DND-41 (cell line): ENCODE data around the gene TMA7B.

Experiments
- ATAC-seq: fragments of 200-7000 bp; cut with Tn5 transposase; 3 replicates; pipeline ENCODE4 v1.9.1; 2021; ENCODE audit warnings: low read depth; ENCODE audit not compliant: insufficient read depth
- DNase-seq: peaks from one replicate; pipeline ENCODE4 v3.0.0-alpha.2; 2020
- H2AFZ ChIP-seq: 2 replicates; pipeline ENCODE4 v1.6.0; 2012; ENCODE audit warnings: low read depth, low read length
- H3K27ac ChIP-seq: 2 replicates; pipeline ENCODE4 v1.5.1; 2012; ENCODE audit warnings: low read length, inconsistent platforms
- H3K27me3 ChIP-seq: fragments of 200-600 bp; sonication (generic); 2 replicates; pipeline ENCODE4 v1.6.0; 2012; ENCODE audit warnings: low read length, mild to moderate bottlenecking, inconsistent platforms; ENCODE audit not compliant: insufficient read depth, poor library complexity
- H3K36me3 ChIP-seq: 2 replicates; pipeline ENCODE4 v1.5.1; 2012; ENCODE audit warnings: low read length, inconsistent platforms; ENCODE audit not compliant: insufficient read depth
- H3K4me1 ChIP-seq: 2 replicates; pipeline ENCODE4 v1.5.1; 2012; ENCODE audit warnings: mild to moderate bottlenecking, low read length; ENCODE audit not compliant: insufficient read depth
- H3K4me2 ChIP-seq: 2 replicates; pipeline ENCODE4 v1.6.0; 2012; ENCODE audit warnings: mild to moderate bottlenecking, moderate library complexity, low read length, inconsistent platforms; ENCODE audit not compliant: insufficient read depth
- H3K4me3 ChIP-seq, 2 experiments: fragments of 200-600 bp in 1 of 2; shearing (Covaris generic) in 1 of 2; 2 replicates each; pipeline ENCODE4 v1.5.1; 2012 to 2016; ENCODE audit warnings: inconsistent platforms in 2 of 2, low read length in 2 of 2, mild to moderate bottlenecking in 2 of 2, low read depth in 1 of 2, moderate library complexity in 1 of 2
- H3K79me2 ChIP-seq: 2 replicates; pipeline ENCODE4 v1.6.0; 2012; ENCODE audit warnings: low read length, inconsistent platforms; ENCODE audit not compliant: insufficient read depth
- H3K9ac ChIP-seq: 2 replicates; pipeline ENCODE4 v1.6.0; 2012; ENCODE audit warnings: low read depth, mild to moderate bottlenecking, inconsistent platforms, low read length, moderate library complexity
- H3K9me3 ChIP-seq: 2 replicates; pipeline ENCODE4 v1.5.1; 2012; ENCODE audit warnings: low read length, moderate library complexity, mild to moderate bottlenecking, inconsistent platforms; ENCODE audit not compliant: insufficient read depth, severe bottlenecking
- H4K20me1 ChIP-seq: 2 replicates; pipeline ENCODE4 v1.6.0; 2012; ENCODE audit warnings: low read length; ENCODE audit not compliant: insufficient read depth
- CTCF ChIP-seq: IDR thresholded peaks from 2 replicates; pipeline ENCODE4 v1.5.1; 2012; ENCODE audit warnings: borderline replicate concordance, low read length, moderate library complexity, mild to moderate bottlenecking; ENCODE audit not compliant: poor library complexity, severe bottlenecking; ENCODE audit errors: extremely low read depth
- EZH2 ChIP-seq: IDR thresholded peaks from 3 replicates; pipeline ENCODE4 v1.6.1; 2012; ENCODE audit warnings: borderline replicate concordance, low read depth, mild to moderate bottlenecking, moderate library complexity, low read length, inconsistent platforms; ENCODE audit not compliant: severe bottlenecking

The TMA7B gene

GRCh38 chr22:39920134-39920743 lies 40.0 kb upstream of the TMA7B start:
- H3K9me3 ChIP-seq, result no peaks in the 10 kb centered on the region
- H3K4me3 ChIP-seq, result no peak overlapping the region
- ATAC-seq, result no peak
- H3K36me3 ChIP-seq, result 0 out of 2 replicates have a peak, but pooled peaks cover 3% of the 10 kb centered on the region
- H3K4me2 ChIP-seq, result no peak overlapping the region
- peaks cover 49% of the 10 kb centered on the region for H3K4me1 ChIP-seq
- no peaks in the 10 kb centered on the region for H4K20me1 ChIP-seq
- H3K79me2 ChIP-seq, result peaks cover 96% of the 10 kb centered on the region
- no peak overlapping the region for H3K9ac ChIP-seq
- no peak overlapping the region for H3K27ac ChIP-seq
- no peak for DNase-seq
- TF ChIP-seq EZH2, result no peak
- TF ChIP-seq CTCF, result no peak
- H2AFZ ChIP-seq, result no peak overlapping the region
- no peaks in the 10 kb centered on the region for H3K27me3 ChIP-seq

GRCh38 chr22:39923696-39924095 lies 36.5 kb upstream of the TMA7B start:
- Histone ChIP-seq H3K9me3 (no peaks in the 10 kb centered on the region), H3K36me3 (0 out of 2 replicates have a peak, but pooled peaks cover 3% of the 10 kb centered on the region), H3K9ac (no peak overlapping the region), H3K27me3 (no peaks in the 10 kb centered on the region), H3K79me2 (peaks cover 96% of the 10 kb centered on the region), H2AFZ (no peak overlapping the region), H3K27ac (peak overlapping the region; percentile 49), H3K4me3 (no peak overlapping the region), H4K20me1 (no peaks in the 10 kb centered on the region), H3K4me1 (peaks cover 83% of the 10 kb centered on the region), H3K4me2 (no peak overlapping the region)
- no peak for DNase-seq
- ATAC-seq, result no peak
- no peak for TF ChIP-seq CTCF
- no peak for TF ChIP-seq EZH2

- H3K27ac ChIP-seq, result peak overlapping the region; percentile 91; the same call in 1 of the 2 replicates
- H3K4me1 ChIP-seq, result peaks cover 89% of the 10 kb centered on the region
- H3K4me2 ChIP-seq, result 0 out of 2 replicates have a peak overlapping the region, but pooled peaks have one; percentile 84
- H3K79me2 ChIP-seq, result peaks cover 96% of the 10 kb centered on the region
- no peaks in the 10 kb centered on the region for H4K20me1 ChIP-seq
- H3K4me3 ChIP-seq, result no peak overlapping the region
- no peak overlapping the region for H2AFZ ChIP-seq
- ATAC-seq (no peak), DNase-seq (no peak)
- 0 out of 2 replicates have a peak, but pooled peaks cover 3% of the 10 kb centered on the region for H3K36me3 ChIP-seq
- TF ChIP-seq CTCF (no peak), EZH2 (no peak)
- H3K9ac ChIP-seq, result no peak overlapping the region
- no peaks in the 10 kb centered on the region for H3K27me3 ChIP-seq
- H3K9me3 ChIP-seq, result no peaks in the 10 kb centered on the region
Measured at GRCh38 chr22:39924286-39924685, 35.9 kb upstream of the TMA7B start.
